Lower leg skin (tissue), 3 donors: Measurements from ENCODE around the gene DNAJB7.
"Not testable (repeated sequence)": the region's sequence is repeated elsewhere in the genome, so short reads cannot be mapped to it uniquely, and the experiment has no call there.

ENCODE experiments used
- CTCF ChIP-seq, 3 donors: fragments of 450-650 bp; IDR thresholded peaks; one replicate each; pipeline ENCODE4 v1.5.1; 2016; ENCODE audit warnings: antibody characterized with exemption in 3 of 3, mild to moderate bottlenecking in 3 of 3, moderate library complexity in 2 of 3
- POLR2A ChIP-seq, 2 donors: fragments of 450-650 bp; IDR thresholded peaks; one replicate each; pipeline ENCODE4 v1.6.1; 2016 to 2017; ENCODE audit warnings: antibody characterized with exemption in 2 of 2, mild to moderate bottlenecking in 1 of 2, moderate library complexity in 1 of 2

DNA sequence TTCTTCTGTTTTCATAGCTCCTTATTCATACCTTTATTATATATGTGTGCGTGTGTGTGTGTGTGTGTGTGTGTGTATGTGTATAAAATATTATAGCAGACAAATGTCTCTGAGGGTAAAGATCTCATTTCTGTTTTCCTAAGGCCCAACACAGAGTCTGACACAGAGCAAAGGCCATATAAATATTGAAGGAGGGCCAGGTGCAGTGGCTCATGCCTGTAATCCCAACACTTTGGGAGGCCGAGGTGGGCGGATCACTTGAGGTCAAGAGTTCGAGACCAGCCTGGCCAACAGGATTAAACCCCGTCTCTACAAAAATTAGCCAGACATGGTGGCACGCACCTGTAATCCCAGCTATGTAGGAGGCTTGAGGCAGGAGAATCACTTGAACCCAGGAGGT lies 6.5 kb upstream of the DNAJB7 start:
- not testable (repeated sequence) for TF ChIP-seq POLR2A, CTCF (IDR thresholded peaks at IDR 0.05)
